K562 (cell line): ENCODE data around the gene DNAJC8. TPM values are rescaled to one million over a fixed set of nuclear protein-coding genes. Genes with fewer than 3 reads are reported as not detected.

Source experiments
- ARID3A ChIP-seq: IDR thresholded peaks from 2 replicates; pipeline ENCODE4 v1.6.1; 2012; ENCODE audit warnings: low read depth, low read length, improper control_type of control experiment, borderline replicate concordance
- ESRRA ChIP-seq: fragments of 450-650 bp; IDR thresholded peaks from 2 replicates; pipeline ENCODE4 v1.6.1; 2014; ENCODE audit warnings: low read depth, mild to moderate bottlenecking, moderate library complexity, borderline replicate concordance
- GMEB1 ChIP-seq: fragments of 250-450 bp; sonication (Bioruptor Pico); IDR thresholded peaks from 2 replicates; pipeline ENCODE4 v1.4.0; 2020; ENCODE audit warnings: mild to moderate bottlenecking
- ILK ChIP-seq: fragments of 450-650 bp; IDR thresholded peaks from 2 replicates; pipeline ENCODE4 v1.6.1; 2016; ENCODE audit warnings: missing genetic modification characterization, low read depth, mild to moderate bottlenecking, missing compliant biosample characterization, moderate library complexity, borderline replicate concordance
- LCOR ChIP-seq: sonication (generic); formaldehyde crosslinking; IDR thresholded peaks from 2 replicates; pipeline ENCODE4 v1.8.0; 2022; ENCODE audit warnings: mild to moderate bottlenecking, missing genetic modification reagents
- NCOA1 ChIP-seq: fragments of 450-650 bp; IDR thresholded peaks from 2 replicates; pipeline ENCODE4 v1.6.1; 2016; ENCODE audit warnings: low read depth
- NCOA4 ChIP-seq: fragments of 450-650 bp; IDR thresholded peaks from 2 replicates; pipeline ENCODE4 v1.6.1; 2018; ENCODE audit warnings: mild to moderate bottlenecking; ENCODE audit not compliant: partially characterized antibody
- PHF21A ChIP-seq: fragments of 450-650 bp; IDR thresholded peaks from 2 replicates; pipeline ENCODE4 v1.6.1; 2017; ENCODE audit warnings: low read depth, borderline replicate concordance
- SMAD3 ChIP-seq: fragments of 450-650 bp; formaldehyde crosslinking; conservative IDR thresholded peaks from 2 replicates; pipeline ENCODE4 v1.4.0; 2020; ENCODE audit warnings: mild to moderate bottlenecking
- TAL1 ChIP-seq: fragments of 450-650 bp; IDR thresholded peaks from 2 replicates; pipeline ENCODE4 v1.6.1; 2016; ENCODE audit warnings: mild to moderate bottlenecking
- TBL1XR1 ChIP-seq, 2 experiments: IDR thresholded peaks; 2 replicates each; pipeline ENCODE4 v1.6.1; 2012; ENCODE audit warnings: improper control_type of control experiment in 2 of 2, low read length in 2 of 2, mild to moderate bottlenecking in 1 of 2
- USF2 ChIP-seq: sonication (generic); formaldehyde crosslinking; IDR thresholded peaks from 2 replicates; pipeline ENCODE4 v1.5.0; 2020; ENCODE audit warnings: missing genetic modification reagents
- ZBTB40 ChIP-seq, 2 experiments: fragments of 450-650 bp in 1 of 2; sonication (generic) in 1 of 2; formaldehyde crosslinking in 1 of 2; IDR thresholded peaks; 2 replicates each; pipeline versions ENCODE4 v1.7.1 to v1.9.0; 2016 to 2022; ENCODE audit warnings: inconsistent platforms in 1 of 2, mild to moderate bottlenecking in 1 of 2, missing genetic modification reagents in 1 of 2
- polyA plus RNA-seq, 8 experiments: library from polyadenylated mRNA; depleted of rRNA in 4 of 8; stranded (reverse) in 5 of 8; unstranded in 3 of 8; fragments of >200 nt; fragmentation: Nextera tagmentation in 2 of 8; fragmentation: Illumina TruSeq in 1 of 8; extraction: Ambion mirVana in 2 of 8; extraction: Trizol in 1 of 8; gene quantifications; 2 replicates each; pipeline versions ENCODE4 v1.2.1 to v1.2.3, GENCODE V29; 2011 to 2014; ENCODE audit warnings: inconsistent platforms in 1 of 8, missing spikeins in 1 of 8
- total RNA-seq, 7 experiments: library from RNA; depleted of rRNA in 6 of 7; stranded (reverse); fragments of >200 nt in 6 of 7; fragmentation: Illumina TruSeq in 2 of 7; extraction: Trizol in 2 of 7; gene quantifications; 2 replicates each; pipeline versions ENCODE4 v1.2.1 to v1.2.3, GENCODE V29; 2011 to 2021; ENCODE audit warnings: low replicate concordance in 1 of 7

DNAJC8 gene
- total and polyA plus RNA-seq, 9 of the 15 experiments (the other 6 are each of a cell fraction or from before 2014, with no cell fraction given), result 143 to 508 (median 209) TPM

GRCh38 chr1:28256197-28256827, 23.5 kb upstream of the DNAJC8 start (continued):
- 0 out of 2 replicates have a peak, but pooled peaks have one; percentile 10 for TF ChIP-seq ZBTB40 (IDR thresholded peaks at IDR 0.05)
- no peak for TF ChIP-seq ZBTB40 (CRISPR knock-in tag; IDR thresholded peaks at IDR 0.05)
- peak in 1 of 2 experiments; percentile 67; a peak in 2 of 4 replicates for TF ChIP-seq TBL1XR1 (IDR thresholded peaks at IDR 0.05; ENCODE audit: low read length in 2 of 2)
- 0 out of 2 replicates have a peak, but pooled peaks have one; percentile 14 for TF ChIP-seq NCOA1
- TF ChIP-seq PHF21A, result no peak
- no peak for TF ChIP-seq SMAD3
- TF ChIP-seq TAL1, result peak; percentile 72
- TF ChIP-seq USF2, result peak; percentile 51
- TF ChIP-seq ARID3A, result peak; percentile 38; the same call in 1 of the 2 replicates
- no peak for TF ChIP-seq NCOA4
- TF ChIP-seq LCOR (CRISPR knock-in tag), result 0 out of 2 replicates have a peak, but pooled peaks have one; percentile 23
- TF ChIP-seq ESRRA, result peak; percentile 58; the same call in 1 of the 2 replicates
- no peak for TF ChIP-seq ILK (tag)
- TF ChIP-seq GMEB1 (CRISPR knock-in tag), result 0 out of 2 replicates have a peak, but pooled peaks have one; percentile 31
